GM23338 (cell line): ENCODE data around the gene FOXRED1. TPM values are rescaled to one million over a fixed set of nuclear protein-coding genes. Genes with fewer than 3 reads are reported as not detected.

ENCODE experiments used
- ATAC-seq: fragments of 200-7000 bp; cut with Tn5 transposase; 3 replicates; pipeline ENCODE4 v1.9.1; 2020
- DNase-seq: peaks from one replicate; pipeline ENCODE4 v3.0.0-alpha.2; 2015; ENCODE audit warnings: low spot score
- H2AFZ ChIP-seq: fragments of 200-600 bp; sonication (generic); 2 replicates; pipeline ENCODE4 v1.8.0; 2016; ENCODE audit warnings: antibody characterized with exemption, mild to moderate bottlenecking, moderate library complexity
- H3F3A ChIP-seq: fragments of 200-600 bp; sonication (generic); replicated peaks from 2 replicates; pipeline ENCODE4 v1.8.0; 2017; ENCODE audit warnings: antibody characterized with exemption, mixed run types, low read depth
- H3K27ac ChIP-seq: fragments of 200-600 bp; sonication (generic); 2 replicates; pipeline ENCODE4 v1.6.1; 2016; ENCODE audit warnings: low read depth
- H3K27me3 ChIP-seq: fragments of 200-600 bp; sonication (generic); 2 replicates; pipeline ENCODE4 v1.8.0; 2016; ENCODE audit warnings: mild to moderate bottlenecking, mixed run types, moderate library complexity; ENCODE audit not compliant: insufficient read depth
- H3K36me3 ChIP-seq: fragments of 200-600 bp; sonication (generic); 2 replicates; pipeline ENCODE4 v1.8.0; 2016; ENCODE audit warnings: mild to moderate bottlenecking; ENCODE audit not compliant: insufficient read depth
- H3K4me1 ChIP-seq: fragments of 200-600 bp; sonication (generic); 2 replicates; pipeline ENCODE4 v1.8.0; 2016; ENCODE audit warnings: mild to moderate bottlenecking, moderate library complexity; ENCODE audit not compliant: insufficient read depth
- H3K4me2 ChIP-seq: fragments of 200-600 bp; sonication (generic); 2 replicates; pipeline ENCODE4 v1.7.1; 2017; ENCODE audit warnings: mixed run types
- H3K4me3 ChIP-seq: fragments of 200-600 bp; sonication (generic); 2 replicates; pipeline ENCODE4 v1.6.1; 2016; ENCODE audit warnings: mixed run types
- H3K79me2 ChIP-seq: fragments of 200-600 bp; sonication (generic); replicated peaks from 2 replicates; pipeline ENCODE4 v1.8.0; 2017; ENCODE audit warnings: mild to moderate bottlenecking; ENCODE audit not compliant: insufficient read depth
- H3K9me2 ChIP-seq: fragments of 200-600 bp; sonication (generic); 2 replicates; pipeline ENCODE4 v1.8.0; 2017; ENCODE audit not compliant: insufficient read depth
- H4K20me1 ChIP-seq: fragments of 200-600 bp; sonication (generic); replicated peaks from 2 replicates; pipeline ENCODE4 v1.8.0; 2017; ENCODE audit warnings: mild to moderate bottlenecking; ENCODE audit not compliant: insufficient read depth
- H3K27ac Mint-ChIP-seq: 2 replicates; pipeline ENCODE4 v1.8.0; 2020; ENCODE audit warnings: inconsistent platforms, mild to moderate bottlenecking, moderate library complexity, mixed read lengths
- H3K27me3 Mint-ChIP-seq: 3 replicates; pipeline ENCODE4 v1.8.0; 2022; ENCODE audit warnings: low read depth, mild to moderate bottlenecking, moderate library complexity, mixed read lengths, inconsistent platforms; ENCODE audit not compliant: insufficient read depth, poor library complexity
- H3K36me3 Mint-ChIP-seq: 3 replicates; pipeline ENCODE4 v1.8.0; 2021; ENCODE audit warnings: low read depth, mild to moderate bottlenecking, inconsistent platforms, moderate library complexity, mixed read lengths
- H3K4me1 Mint-ChIP-seq: 3 replicates; pipeline ENCODE4 v1.8.0; 2020; ENCODE audit warnings: mild to moderate bottlenecking, inconsistent platforms, mixed read lengths
- H3K4me3 Mint-ChIP-seq: 3 replicates; pipeline ENCODE4 v1.8.0; 2021; ENCODE audit warnings: moderate library complexity, mild to moderate bottlenecking, inconsistent platforms, mixed read lengths
- H3K9me3 Mint-ChIP-seq: 3 replicates; pipeline ENCODE4 v1.8.0; 2020; ENCODE audit warnings: moderate library complexity, mild to moderate bottlenecking, inconsistent platforms, mixed read lengths
- CREB1 ChIP-seq: fragments of 250-450 bp; sonication (Bioruptor Pico); IDR thresholded peaks from 2 replicates; pipeline ENCODE4 v1.5.0; 2020; ENCODE audit warnings: low read depth, mild to moderate bottlenecking, moderate library complexity
- EZH2 ChIP-seq: fragments of 200-600 bp; sonication (generic); IDR thresholded peaks from one replicate; pipeline ENCODE4 v1.8.0; 2017; ENCODE audit warnings: antibody characterized with exemption, mild to moderate bottlenecking, low read depth; ENCODE audit not compliant: unreplicated experiment
- EZH2phosphoT487 ChIP-seq: fragments of 200-600 bp; sonication (generic); IDR thresholded peaks from one replicate; pipeline ENCODE4 v1.8.1; 2018; ENCODE audit warnings: antibody characterized with exemption; ENCODE audit not compliant: unreplicated experiment
- JUNB ChIP-seq: IDR thresholded peaks from one replicate; pipeline ENCODE4 v1.6.1; 2016; ENCODE audit warnings: antibody characterized with exemption; ENCODE audit not compliant: unreplicated experiment
- NANOG ChIP-seq: IDR thresholded peaks from 2 replicates; pipeline ENCODE4 v1.6.1; 2016; ENCODE audit warnings: antibody characterized with exemption, borderline replicate concordance
- POLR2AphosphoS5 ChIP-seq: IDR thresholded peaks from 2 replicates; pipeline ENCODE4 v1.6.1; 2016; ENCODE audit warnings: antibody characterized with exemption, low read depth
- STAT1 ChIP-seq: IDR thresholded peaks from one replicate; pipeline ENCODE4 v1.6.1; 2016; ENCODE audit warnings: antibody characterized with exemption; ENCODE audit not compliant: unreplicated experiment
- ZNF114 ChIP-seq: fragments of 250-450 bp; sonication (Bioruptor Pico); IDR thresholded peaks from 2 replicates; pipeline ENCODE4 v1.5.0; 2020; ENCODE audit warnings: mild to moderate bottlenecking, moderate library complexity
- ZNF331 ChIP-seq: fragments of 250-450 bp; sonication (Bioruptor Pico); IDR thresholded peaks from 2 replicates; pipeline ENCODE4 v1.5.0; 2020; ENCODE audit warnings: low read depth, mild to moderate bottlenecking, moderate library complexity
- polyA plus RNA-seq: library from polyadenylated mRNA; unstranded; fragments of >200 nt; fragmentation: Nextera tagmentation; extraction: Ambion mirVana; gene quantifications from 2 replicates; pipeline ENCODE4 v1.2.1, GENCODE V29; 2016
- total RNA-seq: library from RNA; depleted of rRNA; stranded (reverse); fragments of >200 nt; shearing (Covaris generic); gene quantifications from 2 replicates; pipeline ENCODE4 v1.2.3, GENCODE V29; 2014
- TF ChIP-seq, protein P1 (sequence below): IDR thresholded peaks from one replicate; pipeline ENCODE4 v1.6.1; 2018; ENCODE audit warnings: antibody characterized with exemption; ENCODE audit not compliant: unreplicated experiment
- TF ChIP-seq, protein P2 (sequence below), 2 experiments: fragments of 200-600 bp in 1 of 2; sonication (generic) in 1 of 2; conservative IDR thresholded peaks; 2 replicates each; pipeline versions ENCODE4 v1.5.1 to v1.6.1; 2016 to 2017; ENCODE audit warnings: antibody characterized with exemption in 2 of 2, low read depth in 2 of 2, mild to moderate bottlenecking in 2 of 2, moderate library complexity in 1 of 2
- TF ChIP-seq, protein P3 (sequence below): fragments of 250-450 bp; sonication (Bioruptor Pico); IDR thresholded peaks from 2 replicates; pipeline ENCODE4 v1.5.0; 2020; ENCODE audit warnings: mild to moderate bottlenecking, moderate library complexity
- TF ChIP-seq, protein P4 (sequence below): IDR thresholded peaks from 2 replicates; pipeline ENCODE4 v1.6.1; 2016; ENCODE audit warnings: antibody characterized with exemption

Gene FOXRED1
- total and polyA plus RNA-seq, 2 experiments from 2014 or later: 25.2 to 59.2 TPM

DNA sequence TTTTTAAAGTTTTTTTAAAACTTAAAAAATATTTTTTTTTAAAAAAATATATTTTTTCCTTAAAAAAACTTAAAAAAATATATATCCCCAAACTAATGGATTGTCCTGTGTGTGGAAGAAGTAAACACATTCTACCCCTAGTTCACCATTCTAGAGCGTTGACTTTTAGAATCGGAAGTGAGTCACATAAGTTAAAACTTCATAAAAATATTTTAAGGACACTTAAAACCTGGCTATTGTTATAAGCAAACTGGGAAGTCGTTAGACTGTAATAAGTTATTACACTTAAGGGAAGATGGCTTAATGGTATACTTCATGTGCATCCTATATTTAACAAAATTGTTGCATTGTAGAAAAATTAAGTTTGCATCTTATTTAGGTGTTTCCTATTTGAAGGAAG is 36.3 kb upstream of the FOXRED1 start:
- Histone ChIP-seq H3K36me3 (no peaks in the 10 kb centered on the region), H3K4me1 (no peaks in the 10 kb centered on the region), H3K27ac (no peak overlapping the region), H4K20me1 (peaks cover 7% of the 10 kb centered on the region), H3K4me3 (no peak overlapping the region), H2AFZ (no peak overlapping the region), H3K79me2 (peaks cover 55% of the 10 kb centered on the region), H3K9me2 (no peaks in the 10 kb centered on the region), H3F3A (0 out of 2 replicates have a peak, but pooled peaks cover 4% of the 10 kb centered on the region), H3K4me2 (no peak overlapping the region), H3K27me3 (no peaks in the 10 kb centered on the region)
- Mint-ChIP-seq H3K27me3 (peaks cover 3% of the 10 kb centered on the region), H3K36me3 (peaks cover 20% of the 10 kb centered on the region), H3K27ac (no peak overlapping the region), H3K9me3 (no peaks in the 10 kb centered on the region), H3K4me1 (no peaks in the 10 kb centered on the region), H3K4me3 (no peak overlapping the region)
- ATAC-seq (no peak), DNase-seq (no peak)
- TF ChIP-seq, protein P1, sequence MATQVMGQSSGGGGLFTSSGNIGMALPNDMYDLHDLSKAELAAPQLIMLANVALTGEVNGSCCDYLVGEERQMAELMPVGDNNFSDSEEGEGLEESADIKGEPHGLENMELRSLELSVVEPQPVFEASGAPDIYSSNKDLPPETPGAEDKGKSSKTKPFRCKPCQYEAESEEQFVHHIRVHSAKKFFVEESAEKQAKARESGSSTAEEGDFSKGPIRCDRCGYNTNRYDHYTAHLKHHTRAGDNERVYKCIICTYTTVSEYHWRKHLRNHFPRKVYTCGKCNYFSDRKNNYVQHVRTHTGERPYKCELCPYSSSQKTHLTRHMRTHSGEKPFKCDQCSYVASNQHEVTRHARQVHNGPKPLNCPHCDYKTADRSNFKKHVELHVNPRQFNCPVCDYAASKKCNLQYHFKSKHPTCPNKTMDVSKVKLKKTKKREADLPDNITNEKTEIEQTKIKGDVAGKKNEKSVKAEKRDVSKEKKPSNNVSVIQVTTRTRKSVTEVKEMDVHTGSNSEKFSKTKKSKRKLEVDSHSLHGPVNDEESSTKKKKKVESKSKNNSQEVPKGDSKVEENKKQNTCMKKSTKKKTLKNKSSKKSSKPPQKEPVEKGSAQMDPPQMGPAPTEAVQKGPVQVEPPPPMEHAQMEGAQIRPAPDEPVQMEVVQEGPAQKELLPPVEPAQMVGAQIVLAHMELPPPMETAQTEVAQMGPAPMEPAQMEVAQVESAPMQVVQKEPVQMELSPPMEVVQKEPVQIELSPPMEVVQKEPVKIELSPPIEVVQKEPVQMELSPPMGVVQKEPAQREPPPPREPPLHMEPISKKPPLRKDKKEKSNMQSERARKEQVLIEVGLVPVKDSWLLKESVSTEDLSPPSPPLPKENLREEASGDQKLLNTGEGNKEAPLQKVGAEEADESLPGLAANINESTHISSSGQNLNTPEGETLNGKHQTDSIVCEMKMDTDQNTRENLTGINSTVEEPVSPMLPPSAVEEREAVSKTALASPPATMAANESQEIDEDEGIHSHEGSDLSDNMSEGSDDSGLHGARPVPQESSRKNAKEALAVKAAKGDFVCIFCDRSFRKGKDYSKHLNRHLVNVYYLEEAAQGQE: no peak
- no peak for TF ChIP-seq ZNF114 (CRISPR knock-in tag)
- TF ChIP-seq, protein P2, sequence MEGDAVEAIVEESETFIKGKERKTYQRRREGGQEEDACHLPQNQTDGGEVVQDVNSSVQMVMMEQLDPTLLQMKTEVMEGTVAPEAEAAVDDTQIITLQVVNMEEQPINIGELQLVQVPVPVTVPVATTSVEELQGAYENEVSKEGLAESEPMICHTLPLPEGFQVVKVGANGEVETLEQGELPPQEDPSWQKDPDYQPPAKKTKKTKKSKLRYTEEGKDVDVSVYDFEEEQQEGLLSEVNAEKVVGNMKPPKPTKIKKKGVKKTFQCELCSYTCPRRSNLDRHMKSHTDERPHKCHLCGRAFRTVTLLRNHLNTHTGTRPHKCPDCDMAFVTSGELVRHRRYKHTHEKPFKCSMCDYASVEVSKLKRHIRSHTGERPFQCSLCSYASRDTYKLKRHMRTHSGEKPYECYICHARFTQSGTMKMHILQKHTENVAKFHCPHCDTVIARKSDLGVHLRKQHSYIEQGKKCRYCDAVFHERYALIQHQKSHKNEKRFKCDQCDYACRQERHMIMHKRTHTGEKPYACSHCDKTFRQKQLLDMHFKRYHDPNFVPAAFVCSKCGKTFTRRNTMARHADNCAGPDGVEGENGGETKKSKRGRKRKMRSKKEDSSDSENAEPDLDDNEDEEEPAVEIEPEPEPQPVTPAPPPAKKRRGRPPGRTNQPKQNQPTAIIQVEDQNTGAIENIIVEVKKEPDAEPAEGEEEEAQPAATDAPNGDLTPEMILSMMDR (conservative IDR thresholded peaks at IDR 0.05; ENCODE audit: low read depth in 2 of 2): no peak
- TF ChIP-seq, protein P3, sequence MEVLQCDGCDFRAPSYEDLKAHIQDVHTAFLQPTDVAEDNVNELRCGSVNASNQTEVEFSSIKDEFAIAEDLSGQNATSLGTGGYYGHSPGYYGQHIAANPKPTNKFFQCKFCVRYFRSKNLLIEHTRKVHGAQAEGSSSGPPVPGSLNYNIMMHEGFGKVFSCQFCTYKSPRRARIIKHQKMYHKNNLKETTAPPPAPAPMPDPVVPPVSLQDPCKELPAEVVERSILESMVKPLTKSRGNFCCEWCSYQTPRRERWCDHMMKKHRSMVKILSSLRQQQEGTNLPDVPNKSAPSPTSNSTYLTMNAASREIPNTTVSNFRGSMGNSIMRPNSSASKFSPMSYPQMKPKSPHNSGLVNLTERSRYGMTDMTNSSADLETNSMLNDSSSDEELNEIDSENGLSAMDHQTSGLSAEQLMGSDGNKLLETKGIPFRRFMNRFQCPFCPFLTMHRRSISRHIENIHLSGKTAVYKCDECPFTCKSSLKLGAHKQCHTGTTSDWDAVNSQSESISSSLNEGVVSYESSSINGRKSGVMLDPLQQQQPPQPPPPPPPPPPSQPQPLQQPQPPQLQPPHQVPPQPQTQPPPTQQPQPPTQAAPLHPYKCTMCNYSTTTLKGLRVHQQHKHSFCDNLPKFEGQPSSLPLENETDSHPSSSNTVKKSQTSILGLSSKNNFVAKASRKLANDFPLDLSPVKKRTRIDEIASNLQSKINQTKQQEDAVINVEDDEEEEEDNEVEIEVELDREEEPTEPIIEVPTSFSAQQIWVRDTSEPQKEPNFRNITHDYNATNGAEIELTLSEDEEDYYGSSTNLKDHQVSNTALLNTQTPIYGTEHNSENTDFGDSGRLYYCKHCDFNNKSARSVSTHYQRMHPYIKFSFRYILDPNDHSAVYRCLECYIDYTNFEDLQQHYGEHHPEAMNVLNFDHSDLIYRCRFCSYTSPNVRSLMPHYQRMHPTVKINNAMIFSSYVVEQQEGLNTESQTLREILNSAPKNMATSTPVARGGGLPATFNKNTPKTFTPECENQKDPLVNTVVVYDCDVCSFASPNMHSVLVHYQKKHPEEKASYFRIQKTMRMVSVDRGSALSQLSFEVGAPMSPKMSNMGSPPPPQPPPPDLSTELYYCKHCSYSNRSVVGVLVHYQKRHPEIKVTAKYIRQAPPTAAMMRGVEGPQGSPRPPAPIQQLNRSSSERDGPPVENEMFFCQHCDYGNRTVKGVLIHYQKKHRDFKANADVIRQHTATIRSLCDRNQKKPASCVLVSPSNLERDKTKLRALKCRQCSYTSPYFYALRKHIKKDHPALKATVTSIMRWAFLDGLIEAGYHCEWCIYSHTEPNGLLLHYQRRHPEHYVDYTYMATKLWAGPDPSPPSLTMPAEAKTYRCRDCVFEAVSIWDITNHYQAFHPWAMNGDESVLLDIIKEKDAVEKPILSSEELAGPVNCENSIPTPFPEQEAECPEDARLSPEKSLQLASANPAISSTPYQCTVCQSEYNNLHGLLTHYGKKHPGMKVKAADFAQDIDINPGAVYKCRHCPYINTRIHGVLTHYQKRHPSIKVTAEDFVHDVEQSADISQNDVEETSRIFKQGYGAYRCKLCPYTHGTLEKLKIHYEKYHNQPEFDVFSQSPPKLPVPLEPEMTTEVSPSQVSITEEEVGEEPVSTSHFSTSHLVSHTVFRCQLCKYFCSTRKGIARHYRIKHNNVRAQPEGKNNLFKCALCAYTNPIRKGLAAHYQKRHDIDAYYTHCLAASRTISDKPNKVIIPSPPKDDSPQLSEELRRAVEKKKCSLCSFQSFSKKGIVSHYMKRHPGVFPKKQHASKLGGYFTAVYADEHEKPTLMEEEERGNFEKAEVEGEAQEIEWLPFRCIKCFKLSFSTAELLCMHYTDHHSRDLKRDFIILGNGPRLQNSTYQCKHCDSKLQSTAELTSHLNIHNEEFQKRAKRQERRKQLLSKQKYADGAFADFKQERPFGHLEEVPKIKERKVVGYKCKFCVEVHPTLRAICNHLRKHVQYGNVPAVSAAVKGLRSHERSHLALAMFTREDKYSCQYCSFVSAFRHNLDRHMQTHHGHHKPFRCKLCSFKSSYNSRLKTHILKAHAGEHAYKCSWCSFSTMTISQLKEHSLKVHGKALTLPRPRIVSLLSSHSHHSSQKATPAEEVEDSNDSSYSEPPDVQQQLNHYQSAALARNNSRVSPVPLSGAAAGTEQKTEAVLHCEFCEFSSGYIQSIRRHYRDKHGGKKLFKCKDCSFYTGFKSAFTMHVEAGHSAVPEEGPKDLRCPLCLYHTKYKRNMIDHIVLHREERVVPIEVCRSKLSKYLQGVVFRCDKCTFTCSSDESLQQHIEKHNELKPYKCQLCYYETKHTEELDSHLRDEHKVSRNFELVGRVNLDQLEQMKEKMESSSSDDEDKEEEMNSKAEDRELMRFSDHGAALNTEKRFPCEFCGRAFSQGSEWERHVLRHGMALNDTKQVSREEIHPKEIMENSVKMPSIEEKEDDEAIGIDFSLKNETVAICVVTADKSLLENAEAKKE: no peak
- TF ChIP-seq CREB1: no peak
- TF ChIP-seq, protein P4, sequence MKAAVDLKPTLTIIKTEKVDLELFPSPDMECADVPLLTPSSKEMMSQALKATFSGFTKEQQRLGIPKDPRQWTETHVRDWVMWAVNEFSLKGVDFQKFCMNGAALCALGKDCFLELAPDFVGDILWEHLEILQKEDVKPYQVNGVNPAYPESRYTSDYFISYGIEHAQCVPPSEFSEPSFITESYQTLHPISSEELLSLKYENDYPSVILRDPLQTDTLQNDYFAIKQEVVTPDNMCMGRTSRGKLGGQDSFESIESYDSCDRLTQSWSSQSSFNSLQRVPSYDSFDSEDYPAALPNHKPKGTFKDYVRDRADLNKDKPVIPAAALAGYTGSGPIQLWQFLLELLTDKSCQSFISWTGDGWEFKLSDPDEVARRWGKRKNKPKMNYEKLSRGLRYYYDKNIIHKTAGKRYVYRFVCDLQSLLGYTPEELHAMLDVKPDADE: no peak
- TF ChIP-seq JUNB: no peak
- TF ChIP-seq EZH2phosphoT487: no peak
- TF ChIP-seq NANOG: no peak
- TF ChIP-seq POLR2AphosphoS5: no peak
- TF ChIP-seq ZNF331 (CRISPR knock-in tag): no peak
- no peak for TF ChIP-seq STAT1
- no peak for TF ChIP-seq EZH2
